Muscle layer of colon (tissue), 2 donors: ENCODE results near the gene FAM78B.
A peak's percentile ranks its signal among the peaks of the same experiment; 100 is the strongest.

Source experiments
- H3K27ac ChIP-seq: one replicate; pipeline ENCODE4 v1.7.0; 2013; ENCODE audit warnings: low read depth, mild to moderate bottlenecking, low read length, moderate library complexity
- H3K27me3 ChIP-seq, 2 donors: one replicate each; pipeline ENCODE4 v1.7.0; 2013; ENCODE audit warnings: low read length in 2 of 2, mild to moderate bottlenecking in 2 of 2; ENCODE audit not compliant: insufficient read depth in 2 of 2, control insufficient read depth in 1 of 2
- H3K36me3 ChIP-seq: one replicate; pipeline ENCODE4 v1.7.0; 2013; ENCODE audit warnings: mild to moderate bottlenecking, low read length; ENCODE audit not compliant: insufficient read depth
- H3K4me1 ChIP-seq: one replicate; pipeline ENCODE4 v1.7.0; 2013; ENCODE audit warnings: mild to moderate bottlenecking, low read length; ENCODE audit not compliant: insufficient read depth
- H3K4me3 ChIP-seq, 2 donors: one replicate each; pipeline ENCODE4 v1.7.0; 2013; ENCODE audit warnings: low read length in 2 of 2, low read depth in 1 of 2, mild to moderate bottlenecking in 1 of 2, moderate library complexity in 1 of 2
- H3K9ac ChIP-seq: one replicate; pipeline ENCODE4 v1.7.0; 2013; ENCODE audit warnings: low read length
- H3K9me3 ChIP-seq: one replicate; pipeline ENCODE4 v1.7.0; 2013; ENCODE audit warnings: mild to moderate bottlenecking, low read length
- donor health status: abdominal sarcoma.
- donor health status: Adenocarcinoma of cecum.

The FAM78B gene

GRCh38 chr1:166166698-166167571, at the start of gene FAM78B:
FAM78B (minus strand) TSS chr1:166167001; CDS start chr1:166166248, 753 bp downstream.
- no peaks in the 10 kb centered on the region for H3K27me3 ChIP-seq
- no peak within 1 kb of the TSS for H3K27ac ChIP-seq
- peaks cover 10% of the 10 kb centered on the region for H3K4me1 ChIP-seq
- H3K36me3 ChIP-seq: no peaks in the 10 kb centered on the region
- peak within 1 kb of the TSS; percentile 57 for H3K9ac ChIP-seq
- peak within 1 kb of the TSS; percentile 55 to 72 for H3K4me3 ChIP-seq
- H3K9me3 ChIP-seq: no peaks in the 10 kb centered on the region

GRCh38 chr1:166202546-166202945, 35.7 kb upstream of the FAM78B start:
- H3K9ac ChIP-seq: no peak overlapping the region
- H3K27ac ChIP-seq: no peak overlapping the region
- H3K36me3 ChIP-seq: no peaks in the 10 kb centered on the region
- no peaks in the 10 kb centered on the region for H3K4me1 ChIP-seq
- H3K27me3 ChIP-seq: no peaks in the 10 kb centered on the region
- H3K9me3 ChIP-seq: no peaks in the 10 kb centered on the region
- H3K4me3 ChIP-seq: no peak overlapping the region

- no peaks in the 10 kb centered on the region for H3K9me3 ChIP-seq
- no peaks in the 10 kb centered on the region for H3K27me3 ChIP-seq
- H3K4me3 ChIP-seq: no peak overlapping the region
- H3K9ac ChIP-seq: no peak overlapping the region
- H3K27ac ChIP-seq: no peak overlapping the region
- H3K4me1 ChIP-seq: no peaks in the 10 kb centered on the region
- H3K36me3 ChIP-seq: no peaks in the 10 kb centered on the region
Observed at GRCh38 chr1:166200743-166201142, 33.9 kb upstream of the FAM78B start.

- Histone ChIP-seq H3K27me3 (no peaks in the 10 kb centered on the region), H3K4me1 (no peaks in the 10 kb centered on the region), H3K9me3 (no peaks in the 10 kb centered on the region), H3K36me3 (no peaks in the 10 kb centered on the region), H3K27ac (no peak overlapping the region), H3K9ac (no peak overlapping the region), H3K4me3 (no peak overlapping the region)
Observed at GRCh38 chr1:166197597-166197996, 30.8 kb upstream of the FAM78B start.

GRCh38 chr1:166197141-166197540, 30.3 kb upstream of the FAM78B start:
- H3K9ac ChIP-seq: no peak overlapping the region
- H3K4me3 ChIP-seq: no peak overlapping the region
- no peak overlapping the region for H3K27ac ChIP-seq
- no peaks in the 10 kb centered on the region for H3K9me3 ChIP-seq
- H3K4me1 ChIP-seq: no peaks in the 10 kb centered on the region
- no peaks in the 10 kb centered on the region for H3K36me3 ChIP-seq
- no peaks in the 10 kb centered on the region for H3K27me3 ChIP-seq

- H3K27me3 ChIP-seq: no peaks in the 10 kb centered on the region
- H3K9ac ChIP-seq: no peak overlapping the region
- H3K9me3 ChIP-seq: no peaks in the 10 kb centered on the region
- H3K4me1 ChIP-seq: no peaks in the 10 kb centered on the region
- no peak overlapping the region for H3K4me3 ChIP-seq
- H3K27ac ChIP-seq: no peak overlapping the region
- H3K36me3 ChIP-seq: no peaks in the 10 kb centered on the region
Observed at GRCh38 chr1:166193057-166193698, 26.4 kb upstream of the FAM78B start.

GRCh38 chr1:166190400-166190799, 23.6 kb upstream of the FAM78B start:
- H3K9me3 ChIP-seq: no peaks in the 10 kb centered on the region
- no peaks in the 10 kb centered on the region for H3K36me3 ChIP-seq
- H3K4me1 ChIP-seq: no peaks in the 10 kb centered on the region
- no peak overlapping the region for H3K27ac ChIP-seq
- H3K4me3 ChIP-seq: no peak overlapping the region
- H3K27me3 ChIP-seq: no peaks in the 10 kb centered on the region
- H3K9ac ChIP-seq: no peak overlapping the region

GRCh38 chr1:166189126-166189525, 22.3 kb upstream of the FAM78B start:
- Histone ChIP-seq H3K4me1 (no peaks in the 10 kb centered on the region), H3K27ac (no peak overlapping the region), H3K27me3 (no peaks in the 10 kb centered on the region), H3K9me3 (no peaks in the 10 kb centered on the region), H3K9ac (no peak overlapping the region), H3K4me3 (no peak overlapping the region), H3K36me3 (no peaks in the 10 kb centered on the region)

- Histone ChIP-seq H3K27ac (no peak overlapping the region), H3K9ac (no peak overlapping the region), H3K4me1 (no peaks in the 10 kb centered on the region)
Observed at GRCh38 chr1:166185526-166185925, 18.7 kb upstream of the FAM78B start.

GRCh38 chr1:166184897-166185296, 18.1 kb upstream of the FAM78B start:
- Histone ChIP-seq H3K9ac (no peak overlapping the region), H3K36me3 (no peaks in the 10 kb centered on the region), H3K4me1 (no peaks in the 10 kb centered on the region), H3K4me3 (no peak overlapping the region), H3K27me3 (no peaks in the 10 kb centered on the region), H3K27ac (no peak overlapping the region), H3K9me3 (no peaks in the 10 kb centered on the region)

More at GRCh38 chr1:166185526-166185925, 18.7 kb upstream of the FAM78B start:
- Histone ChIP-seq H3K4me3 (no peak overlapping the region), H3K36me3 (no peaks in the 10 kb centered on the region), H3K27me3 (no peaks in the 10 kb centered on the region), H3K9me3 (no peaks in the 10 kb centered on the region)

GRCh38 chr1:166184012-166184411, 17.2 kb upstream of the FAM78B start:
- no peaks in the 10 kb centered on the region for H3K4me1 ChIP-seq
- no peaks in the 10 kb centered on the region for H3K27me3 ChIP-seq
- no peak overlapping the region for H3K9ac ChIP-seq

More at GRCh38 chr1:166184012-166184411, 17.2 kb upstream of the FAM78B start:
- no peak overlapping the region for H3K27ac ChIP-seq
- H3K9me3 ChIP-seq: no peaks in the 10 kb centered on the region
- H3K4me3 ChIP-seq: no peak overlapping the region
- no peaks in the 10 kb centered on the region for H3K36me3 ChIP-seq
